ENCODE results near the gene GMDS. TPM values are rescaled to one million over a fixed set of nuclear protein-coding genes. Genes with fewer than 3 reads are reported as not detected.

Gene GMDS
- polyA plus RNA-seq, 1 of the 3 experiments (the other 2 are of a cell fraction) = 12.3 TPM

DNA sequence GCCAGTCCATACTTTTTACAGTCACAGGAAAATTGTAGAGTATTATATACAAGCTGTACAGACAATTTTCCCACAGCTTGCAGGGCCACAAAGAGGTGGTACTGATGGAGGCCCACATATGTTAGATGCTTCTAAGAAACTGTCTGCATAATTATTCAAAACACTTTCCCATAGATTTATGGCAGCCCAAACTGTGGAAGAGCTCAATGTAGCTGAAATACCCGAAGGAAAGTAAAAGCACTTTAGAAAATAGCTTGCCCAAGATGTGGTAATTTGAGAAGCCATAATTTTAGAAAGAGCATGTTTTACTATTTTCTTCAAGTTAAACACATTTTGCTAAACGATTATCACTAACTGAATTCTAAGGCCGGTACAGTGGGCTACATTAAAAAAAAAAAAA, 36.9 kb downstream of the GMDS start:
- Histone ChIP-seq H3K9ac (no peak overlapping the region), H3K4me2 (no peak overlapping the region), H3K27ac (ENCODE audit: low read depth in 2 of 2, low read length in 1 of 2) (no peak overlapping the region), H3K4me3 (ENCODE audit: low read depth in 2 of 2, low read length in 1 of 2) (no peak overlapping the region), H2AFZ (ENCODE audit: low read depth) (no peak overlapping the region), H3K9me2 (no peaks in the 10 kb centered on the region), H3K27me3 (ENCODE audit: insufficient read depth) (no peaks in the 10 kb centered on the region), H3K9me3 (no peaks in the 10 kb centered on the region), H3K79me2 (ENCODE audit: insufficient read depth) (no peaks in the 10 kb centered on the region), H4K20me1 (ENCODE audit: insufficient read depth) (no peaks in the 10 kb centered on the region), H3K4me1 (ENCODE audit: control insufficient read depth in 1 of 2, insufficient read depth in 2 of 2, low read depth in 1 of 2, low read length in 1 of 2) (no peaks in the 10 kb centered on the region), H3F3A (replicated peaks; ENCODE audit: insufficient read depth) (no peaks in the 10 kb centered on the region), H3K36me3 (replicated peaks in 1 of 2; ENCODE audit: control insufficient read depth in 1 of 2, insufficient read depth in 2 of 2, low read length in 1 of 2) (no peaks in the 10 kb centered on the region)
- ChIA-PET CTCF (interaction anchor here (0.9 to 4.0 kb wide), 7 partner anchors 20 to 611 kb away, joined by 3 to 29 read pairs (median 10); no protein-coding TSS in a partner anchor), POLR2A (no interaction called here)
- DNase-seq = no peak
- TF ChIP-seq, protein P1, sequence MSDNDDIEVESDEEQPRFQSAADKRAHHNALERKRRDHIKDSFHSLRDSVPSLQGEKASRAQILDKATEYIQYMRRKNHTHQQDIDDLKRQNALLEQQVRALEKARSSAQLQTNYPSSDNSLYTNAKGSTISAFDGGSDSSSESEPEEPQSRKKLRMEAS (IDR thresholded peaks at IDR 0.05; ENCODE audit: low read depth) = no peak
- WGBS (ENCODE audit: low lambda C conversion rate) = 80% methylated on average over 3 of the region's 3 CpGs

DNA sequence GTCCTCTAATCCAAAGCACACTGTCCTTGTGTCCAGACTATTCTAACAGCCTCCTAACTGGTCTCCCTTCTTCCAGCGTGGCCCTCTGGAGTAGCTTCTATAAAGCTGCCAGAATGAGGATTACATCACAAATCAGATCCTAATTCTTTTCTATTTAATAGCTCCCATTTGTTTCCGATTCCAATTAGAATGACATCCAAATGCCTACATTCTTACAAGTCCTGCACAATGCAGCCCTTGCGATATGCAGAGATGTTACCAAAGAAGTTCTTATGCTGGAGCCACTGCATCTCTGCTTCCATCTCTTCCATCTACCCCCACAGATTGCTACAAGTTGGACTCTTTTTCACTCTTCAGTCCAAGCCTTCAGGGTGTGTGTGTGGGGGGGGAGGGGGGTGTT, 40.0 kb downstream of the GMDS start:
- no peak overlapping the region for H3K4me3 ChIP-seq (ENCODE audit: low read depth in 2 of 2, low read length in 1 of 2)
- H3K27ac ChIP-seq (ENCODE audit: low read depth in 2 of 2, low read length in 1 of 2) = no peak overlapping the region
- H3K9me2 ChIP-seq = no peaks in the 10 kb centered on the region
- no peak overlapping the region for H3K9ac ChIP-seq
- H3K36me3 ChIP-seq (replicated peaks in 1 of 2; ENCODE audit: control insufficient read depth in 1 of 2, insufficient read depth in 2 of 2, low read length in 1 of 2) = no peaks in the 10 kb centered on the region
- POLR2A ChIA-PET = no interaction called here
- no peaks in the 10 kb centered on the region for H3K9me3 ChIP-seq
- H3K79me2 ChIP-seq (ENCODE audit: insufficient read depth) = no peaks in the 10 kb centered on the region
- WGBS (ENCODE audit: low lambda C conversion rate) = 89% methylated on average over 3 of the region's 3 CpGs
- H3K27me3 ChIP-seq (ENCODE audit: insufficient read depth) = no peaks in the 10 kb centered on the region
- no peaks in the 10 kb centered on the region for H3F3A ChIP-seq (replicated peaks; ENCODE audit: insufficient read depth)
- H2AFZ ChIP-seq (ENCODE audit: low read depth) = no peak overlapping the region
- CTCF ChIA-PET = interaction anchor here (0.6 to 1.2 kb wide), 2 partner anchors 149 to 429 kb away, joined by 3 to 4 read pairs; no protein-coding TSS in a partner anchor
- H3K4me1 ChIP-seq (ENCODE audit: control insufficient read depth in 1 of 2, insufficient read depth in 2 of 2, low read depth in 1 of 2, low read length in 1 of 2) = no peaks in the 10 kb centered on the region
- no peaks in the 10 kb centered on the region for H4K20me1 ChIP-seq (ENCODE audit: insufficient read depth)
- H3K4me2 ChIP-seq = no peak overlapping the region
- DNase-seq = no peak
- TF ChIP-seq RCOR1 (IDR thresholded peaks at IDR 0.05; ENCODE audit: low read length) = no peak
- no peak for TF ChIP-seq RXRA (IDR thresholded peaks at IDR 0.05; ENCODE audit: borderline replicate concordance, low read depth)
- no peak for TF ChIP-seq MXI1 (IDR thresholded peaks at IDR 0.05; ENCODE audit: low read depth, low read length)

DNA sequence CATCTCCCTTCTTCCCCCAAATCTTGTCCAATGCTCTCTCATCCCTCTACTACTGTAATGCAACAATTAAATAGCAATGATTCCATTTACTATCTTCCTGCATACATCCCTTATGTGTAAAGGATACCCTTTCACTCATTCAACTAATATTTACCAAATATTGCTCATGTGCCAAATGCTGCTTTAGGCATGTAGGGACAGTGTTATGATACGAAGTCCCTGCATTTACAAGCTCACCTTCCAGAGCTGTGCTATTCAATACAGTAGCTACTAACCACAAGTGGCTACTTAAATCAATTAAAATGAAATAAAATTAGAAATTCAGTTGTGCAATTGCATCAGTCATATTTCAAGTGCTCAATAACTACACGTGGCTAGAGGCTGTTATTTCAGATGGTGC, 41.1 kb downstream of the GMDS start:
- H3K9ac ChIP-seq = no peak overlapping the region
- H3K27ac ChIP-seq (ENCODE audit: low read depth in 2 of 2, low read length in 1 of 2) = no peak overlapping the region
- no peak overlapping the region for H3K4me3 ChIP-seq (ENCODE audit: low read depth in 2 of 2, low read length in 1 of 2)
- no peaks in the 10 kb centered on the region for H3K79me2 ChIP-seq (ENCODE audit: insufficient read depth)
- TF ChIP-seq ELF1 (IDR thresholded peaks at IDR 0.05) = no peak
- TF ChIP-seq, protein P2, sequence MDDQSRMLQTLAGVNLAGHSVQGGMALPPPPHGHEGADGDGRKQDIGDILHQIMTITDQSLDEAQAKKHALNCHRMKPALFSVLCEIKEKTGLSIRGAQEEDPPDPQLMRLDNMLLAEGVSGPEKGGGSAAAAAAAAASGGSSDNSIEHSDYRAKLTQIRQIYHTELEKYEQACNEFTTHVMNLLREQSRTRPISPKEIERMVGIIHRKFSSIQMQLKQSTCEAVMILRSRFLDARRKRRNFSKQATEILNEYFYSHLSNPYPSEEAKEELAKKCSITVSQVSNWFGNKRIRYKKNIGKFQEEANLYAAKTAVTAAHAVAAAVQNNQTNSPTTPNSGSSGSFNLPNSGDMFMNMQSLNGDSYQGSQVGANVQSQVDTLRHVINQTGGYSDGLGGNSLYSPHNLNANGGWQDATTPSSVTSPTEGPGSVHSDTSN (IDR thresholded peaks at IDR 0.05) = no peak
- WGBS (ENCODE audit: low lambda C conversion rate) = 72% methylated on average over 2 of the region's 2 CpGs
- ChIA-PET POLR2A (no interaction called here), CTCF (interaction anchor here (1.0 to 1.4 kb wide), 3 partner anchors 100 to 604 kb away, joined by 3 read pairs; no protein-coding TSS in a partner anchor)
- H3K36me3 ChIP-seq (replicated peaks in 1 of 2; ENCODE audit: control insufficient read depth in 1 of 2, insufficient read depth in 2 of 2, low read length in 1 of 2) = no peaks in the 10 kb centered on the region
- no peak for DNase-seq
- no peaks in the 10 kb centered on the region for H3K9me3 ChIP-seq
- no peaks in the 10 kb centered on the region for H3K27me3 ChIP-seq (ENCODE audit: insufficient read depth)
- no peaks in the 10 kb centered on the region for H3K9me2 ChIP-seq
- H4K20me1 ChIP-seq (ENCODE audit: insufficient read depth) = no peaks in the 10 kb centered on the region
- H2AFZ ChIP-seq (ENCODE audit: low read depth) = no peak overlapping the region
- H3K4me1 ChIP-seq (ENCODE audit: control insufficient read depth in 1 of 2, insufficient read depth in 2 of 2, low read depth in 1 of 2, low read length in 1 of 2) = no peaks in the 10 kb centered on the region
- no peaks in the 10 kb centered on the region for H3F3A ChIP-seq (replicated peaks; ENCODE audit: insufficient read depth)
- no peak overlapping the region for H3K4me2 ChIP-seq

All from SK-N-SH (cell line).